ENCODE measurements around the gene INSL3.

The INSL3 gene

DNA sequence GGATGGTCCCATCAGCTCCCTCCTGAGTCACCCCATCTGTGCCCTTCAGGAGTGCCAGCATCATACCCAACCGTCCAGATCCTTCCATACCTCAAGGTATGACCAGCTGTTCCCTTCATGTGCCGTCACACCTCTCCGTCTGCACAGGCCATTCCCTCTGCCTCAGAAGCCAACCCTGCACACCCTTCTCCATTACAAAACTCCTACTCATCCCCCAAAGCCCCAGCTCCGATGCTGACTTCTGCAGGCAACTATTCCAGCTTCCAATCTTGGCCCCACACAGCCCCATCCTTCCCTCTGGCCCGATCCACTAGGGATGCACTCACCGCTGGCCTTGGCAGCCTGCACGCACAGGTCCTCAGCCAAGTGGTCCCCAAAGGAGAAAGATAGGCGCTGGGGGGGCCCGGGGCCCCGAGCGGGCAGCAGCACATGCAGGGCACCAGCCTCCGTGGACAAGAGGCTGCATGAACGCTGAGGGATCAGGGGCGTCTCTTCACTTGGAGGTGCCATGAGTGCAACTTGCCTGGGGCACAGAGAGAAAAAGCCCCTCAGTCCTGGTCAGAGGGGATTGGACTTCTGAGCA is 22.7 kb upstream of the INSL3 start:
- no peak for DNase-seq

DNA sequence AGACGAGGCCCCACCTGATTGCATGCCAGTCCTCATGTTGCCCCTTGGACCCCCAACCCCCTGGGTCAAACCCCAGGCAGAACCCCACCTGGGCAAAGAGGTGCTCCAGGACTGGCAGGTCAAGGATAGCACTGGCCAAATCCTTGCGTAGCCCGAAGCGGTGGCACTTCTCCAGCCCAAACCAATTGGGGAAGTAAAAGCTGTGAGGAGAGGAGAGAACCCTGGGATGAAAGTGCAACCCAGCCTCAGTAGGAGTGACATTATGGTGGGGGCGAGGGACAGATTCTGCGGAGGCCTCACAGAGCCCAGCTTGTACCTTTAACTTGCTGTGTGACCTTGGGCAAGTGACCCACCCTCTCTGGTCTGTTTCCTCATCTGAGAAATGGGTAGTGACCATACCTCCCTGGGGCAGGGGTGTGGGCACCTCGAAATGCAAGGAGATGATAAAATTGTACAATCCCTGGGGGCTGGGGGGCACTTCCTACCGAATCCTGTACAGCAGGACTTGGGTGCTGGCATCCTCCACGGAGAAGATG is 22.0 kb upstream of the INSL3 start:
- DNase-seq: peak; percentile 46

DNA sequence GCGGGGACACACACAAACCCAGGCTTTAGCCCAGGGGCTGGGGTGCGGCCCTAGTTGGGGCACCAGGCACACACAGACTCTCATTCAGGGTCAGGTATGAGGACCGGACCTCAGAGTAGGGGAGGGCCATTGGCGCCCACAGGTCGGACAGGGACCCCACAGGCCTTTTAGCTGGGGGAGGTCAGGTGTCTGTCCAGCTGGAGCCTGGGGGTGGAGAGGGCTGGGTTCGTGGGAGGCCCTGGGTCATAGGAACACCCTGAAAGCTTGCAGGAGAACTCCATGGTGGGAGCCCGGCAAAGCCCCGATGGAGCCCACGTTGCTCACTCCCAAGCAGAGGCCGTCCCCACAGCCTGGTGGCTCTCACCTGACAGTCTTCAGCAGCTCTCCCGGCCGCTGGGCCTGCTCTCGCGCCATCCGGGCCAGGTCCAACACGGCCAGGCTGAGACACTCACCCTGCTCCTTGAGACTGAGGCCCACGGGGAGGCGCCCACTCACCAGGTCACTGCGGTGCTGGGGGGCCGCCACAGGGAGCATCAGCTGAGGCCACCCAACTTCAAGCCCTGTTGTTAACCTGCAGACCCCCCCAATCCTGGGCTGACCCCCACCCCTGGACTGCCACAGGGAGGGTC is 21.5 kb upstream of the INSL3 start:
- DNase-seq: no peak

DNA sequence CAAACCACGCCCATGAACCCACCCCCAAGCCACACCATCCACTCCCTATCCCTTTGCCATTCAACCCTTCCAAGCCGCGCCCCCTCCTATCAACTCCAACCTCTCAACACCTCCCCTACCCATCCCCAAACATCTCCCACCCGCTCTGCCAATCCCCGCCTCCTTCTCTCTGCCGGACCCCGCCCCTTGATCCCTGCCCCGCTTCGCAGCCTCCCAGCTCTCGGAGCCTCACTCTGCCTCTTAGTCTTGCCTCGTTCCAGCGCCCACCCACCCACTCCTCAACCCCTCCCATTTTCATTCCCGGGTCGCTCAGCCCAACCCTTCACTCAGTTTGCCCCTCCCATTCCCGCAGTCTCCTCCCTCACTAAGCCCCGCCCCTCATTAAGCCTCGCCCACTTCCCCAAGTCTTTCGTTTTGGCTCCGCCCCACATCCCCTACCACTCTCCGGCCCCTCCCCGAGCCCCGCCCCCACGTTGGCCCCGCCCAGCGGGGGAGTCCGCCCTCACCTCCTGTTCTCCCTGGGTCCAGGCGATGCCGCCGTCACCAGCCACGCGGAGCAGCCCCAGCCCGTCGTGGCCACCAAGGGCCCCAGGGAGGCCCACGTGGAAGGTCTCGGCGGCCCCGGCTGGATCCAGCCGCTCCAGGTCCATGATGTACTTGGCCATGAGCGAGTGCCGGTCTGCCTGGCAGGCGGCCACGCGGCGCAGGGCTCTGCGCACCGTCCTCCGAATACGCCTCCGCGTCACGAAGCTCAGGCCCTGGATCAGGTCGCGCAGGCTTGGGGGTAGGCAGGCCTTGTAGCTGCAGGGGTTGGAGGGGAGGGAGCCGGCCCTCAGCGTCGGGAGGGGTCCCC is 20.7 kb upstream of the INSL3 start:
- DNase-seq: no peak

DNA sequence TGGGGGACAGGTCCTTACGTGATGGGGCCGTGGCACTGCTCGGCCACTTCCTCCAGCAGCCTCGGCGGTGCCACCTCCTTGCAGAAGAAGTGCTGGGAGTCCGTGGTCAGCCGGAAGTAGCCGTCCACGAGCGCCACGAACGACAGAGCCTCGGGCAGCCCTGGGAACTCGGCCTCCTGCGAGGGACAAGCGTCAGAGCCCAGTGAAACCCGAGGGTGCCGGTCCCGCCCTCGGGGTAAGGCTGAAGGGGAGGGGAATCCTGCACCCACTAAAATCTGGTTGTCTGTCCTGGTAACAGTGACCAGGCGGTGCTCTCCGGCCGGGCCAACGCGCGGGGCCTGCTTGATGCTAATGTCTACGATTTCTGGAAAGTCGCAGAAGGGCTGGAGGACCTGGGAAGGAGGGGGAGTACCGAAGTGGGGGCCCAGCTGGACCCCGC is 20.1 kb upstream of the INSL3 start:
- no peak for DNase-seq

DNA sequence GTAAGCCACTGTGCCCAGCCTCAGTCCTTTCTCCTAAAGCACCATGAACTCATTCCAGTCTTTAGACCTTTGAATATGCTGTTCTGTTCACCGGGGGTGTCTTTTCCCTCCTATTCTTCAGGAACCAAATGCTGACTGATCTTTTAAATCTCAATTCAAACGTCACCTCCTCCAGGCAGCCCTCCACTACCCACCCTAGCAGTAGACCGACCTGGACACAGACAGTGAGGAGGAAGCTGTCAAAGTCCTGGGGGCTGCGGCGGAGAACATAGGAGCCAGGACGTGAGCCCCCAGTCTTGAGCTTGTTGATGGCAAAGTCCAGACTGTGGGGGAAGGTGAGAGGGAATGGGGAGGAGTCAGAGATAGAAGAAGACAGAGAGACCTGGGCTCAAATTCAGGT is 18.7 kb upstream of the INSL3 start:
- DNase-seq: no peak

DNA sequence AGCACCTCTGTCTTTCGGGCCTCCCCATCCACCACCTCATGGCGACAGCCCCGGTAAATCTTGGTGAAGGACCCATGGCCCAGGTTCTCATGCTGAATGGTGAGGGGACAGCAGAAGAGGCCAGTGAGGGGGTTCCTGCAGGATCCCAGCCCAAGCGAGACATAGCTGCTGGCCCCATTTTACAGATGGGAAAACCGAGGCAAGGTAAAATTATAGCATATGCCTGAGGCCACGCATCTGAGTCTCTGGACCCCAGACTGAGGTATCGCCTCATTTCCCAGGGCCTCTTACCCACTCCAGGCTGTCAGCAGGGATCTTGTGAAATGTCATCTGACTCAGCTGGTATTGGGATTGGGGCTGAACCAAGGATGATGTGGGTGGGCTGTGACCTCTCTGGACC is 16.7 kb upstream of the INSL3 start:
- DNase-seq: peak; percentile 10

DNA sequence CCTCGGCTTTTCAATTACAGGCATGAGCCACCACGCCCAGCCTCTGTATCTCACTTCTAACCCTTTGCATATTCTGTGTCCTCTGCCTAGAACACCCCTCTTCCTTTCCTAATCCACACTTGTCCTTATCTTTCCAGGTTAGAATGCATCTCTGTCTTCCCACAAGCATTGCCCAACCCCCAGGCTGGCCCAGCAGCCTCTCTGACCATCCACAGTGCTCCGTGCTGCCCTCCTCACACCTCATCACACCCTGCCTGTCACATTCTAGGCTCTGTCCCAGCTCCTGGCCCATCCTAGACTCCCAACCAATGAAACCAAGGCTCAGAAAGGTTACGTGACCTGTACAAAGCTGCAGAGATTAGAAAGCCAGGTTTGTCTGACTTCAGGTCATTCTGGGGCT is 15.2 kb upstream of the INSL3 start:
- DNase-seq: no peak

DNA sequence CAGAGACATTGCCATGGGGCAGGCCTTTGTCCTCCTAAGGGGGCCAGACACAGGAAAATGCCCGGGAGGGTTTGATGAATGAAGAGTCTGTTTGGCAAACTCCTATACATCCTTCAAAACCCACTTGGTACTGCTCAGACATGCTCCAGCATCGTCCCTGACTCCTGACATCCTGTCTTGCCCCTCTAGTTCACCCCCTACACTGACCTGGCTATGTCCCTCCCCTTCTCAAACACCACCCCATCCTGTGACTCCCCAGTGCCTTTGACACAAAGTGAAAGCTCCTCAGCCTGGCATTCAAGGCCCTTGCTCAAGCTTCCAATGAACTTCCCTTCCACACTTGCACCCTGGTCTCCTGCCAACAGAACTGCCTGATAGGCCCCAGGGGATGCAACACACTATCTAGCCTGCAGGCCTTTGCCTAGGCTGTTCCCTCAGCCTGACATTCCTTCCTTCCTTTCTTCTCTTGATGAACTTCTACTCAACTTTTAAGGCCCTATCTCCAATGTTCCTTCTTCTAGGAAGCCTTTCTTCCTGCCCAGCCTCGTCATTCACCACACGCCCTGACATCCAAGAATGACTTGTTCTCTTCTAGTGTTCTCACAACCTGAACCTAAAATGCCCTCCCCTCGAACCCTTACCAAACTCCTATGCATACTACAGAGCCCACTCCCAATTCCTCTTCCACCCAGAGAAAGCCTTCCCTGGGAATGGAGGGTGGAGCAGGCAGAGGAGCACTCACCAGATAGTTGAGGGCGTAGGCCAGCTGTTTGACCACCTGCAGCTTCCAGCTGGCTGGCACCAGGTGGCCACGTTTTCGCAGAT is 14.1 kb upstream of the INSL3 start:
- no peak for DNase-seq

DNA sequence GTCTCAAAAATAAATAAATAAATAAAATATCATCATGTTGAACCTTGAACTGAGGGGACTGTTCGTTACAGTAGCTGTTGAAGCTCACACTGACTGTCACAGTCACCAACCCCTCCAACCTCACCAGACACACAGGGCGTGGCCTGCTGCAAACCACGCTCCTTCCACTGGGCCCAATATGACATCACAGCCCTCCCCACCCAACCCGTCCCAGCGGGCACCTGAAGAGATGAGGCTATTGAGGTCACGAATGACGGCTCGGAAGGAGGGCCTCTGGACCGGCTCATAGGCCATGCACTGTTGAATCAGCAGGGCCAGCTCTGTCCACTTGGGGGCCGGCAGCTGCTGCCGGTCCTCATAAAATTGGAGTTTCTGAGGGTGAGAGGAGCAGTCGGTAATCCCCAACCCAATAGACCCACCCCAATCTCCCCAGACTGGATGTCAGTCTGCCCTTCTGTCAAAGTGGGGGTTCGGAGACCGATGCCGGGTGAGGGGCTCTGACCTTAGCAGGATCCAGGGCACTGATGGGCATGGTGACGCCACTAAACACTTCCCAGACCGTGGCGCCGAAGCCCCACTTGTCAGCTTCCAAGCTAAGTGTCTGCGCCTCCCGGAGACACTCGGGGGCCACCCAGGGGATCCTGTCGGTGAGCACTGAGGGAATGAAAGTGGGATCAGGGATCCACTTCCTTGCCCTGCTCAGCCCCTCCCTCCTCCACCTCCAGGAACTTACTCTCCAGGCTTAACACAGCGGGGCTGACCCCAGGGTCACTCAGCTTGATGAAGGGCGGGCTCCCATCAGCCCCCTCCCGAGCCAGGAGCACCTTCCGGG is 13.2 kb upstream of the INSL3 start:
- DNase-seq: no peak

DNA sequence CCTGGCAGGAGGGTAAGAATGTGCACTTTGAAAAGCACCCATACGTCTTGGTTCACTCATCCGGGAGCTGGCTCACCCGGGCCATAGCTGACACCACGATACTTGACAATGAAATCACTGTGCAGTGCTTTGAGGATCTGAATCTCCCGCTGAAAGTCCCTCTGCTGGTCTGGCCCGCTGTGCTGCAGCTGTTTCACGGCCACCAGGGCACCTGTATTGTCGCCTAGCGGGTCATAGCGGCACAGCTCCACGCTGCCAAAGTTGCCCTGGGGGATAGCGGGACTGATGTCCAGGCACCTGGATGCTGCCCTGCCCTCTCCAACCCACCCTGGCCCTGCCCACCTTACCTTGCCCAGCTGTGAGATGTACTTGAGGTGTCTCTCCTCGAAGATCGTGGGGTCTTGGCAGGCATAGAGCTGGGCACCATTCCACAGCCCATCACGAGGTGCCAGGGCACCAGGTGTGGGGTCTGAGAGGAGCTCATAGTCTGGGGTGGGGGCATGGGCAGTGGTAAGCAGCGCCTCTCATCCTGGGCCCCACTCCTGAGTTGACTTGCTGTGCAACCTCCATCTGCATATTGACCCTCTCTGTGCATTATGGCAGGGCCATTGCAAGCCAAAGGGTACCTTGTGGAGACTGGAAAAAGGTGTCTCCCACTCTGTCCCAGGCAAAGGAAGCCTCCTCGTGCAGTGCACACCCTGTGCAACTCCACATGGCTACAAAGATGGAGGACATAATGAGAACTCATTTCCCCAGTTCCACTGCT is 11.3 kb upstream of the INSL3 start:
- no peak for DNase-seq

DNA sequence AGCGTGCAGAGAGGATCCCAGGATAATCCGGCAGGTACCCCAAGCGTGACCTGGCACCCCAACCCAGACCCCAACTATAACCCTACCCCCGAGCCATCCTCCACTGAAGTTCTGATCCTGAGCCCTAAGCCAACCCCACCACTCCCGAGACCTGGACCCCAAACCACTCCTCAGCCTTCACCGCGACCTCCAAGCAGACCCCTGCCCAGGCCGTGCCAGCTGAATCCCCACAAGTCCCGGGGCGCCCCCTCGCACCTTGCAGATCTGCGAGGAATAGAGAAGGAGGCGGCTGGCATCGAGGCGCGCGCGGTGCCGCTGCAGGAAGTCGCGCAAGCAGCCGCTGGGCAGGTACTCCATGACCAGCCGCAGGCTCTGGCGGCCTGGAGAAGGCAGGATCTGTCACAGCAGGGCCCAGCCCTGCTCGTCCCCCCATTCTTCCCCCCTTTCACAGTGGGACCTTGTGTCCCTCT is 10.1 kb upstream of the INSL3 start:
- DNase-seq: no peak

DNA sequence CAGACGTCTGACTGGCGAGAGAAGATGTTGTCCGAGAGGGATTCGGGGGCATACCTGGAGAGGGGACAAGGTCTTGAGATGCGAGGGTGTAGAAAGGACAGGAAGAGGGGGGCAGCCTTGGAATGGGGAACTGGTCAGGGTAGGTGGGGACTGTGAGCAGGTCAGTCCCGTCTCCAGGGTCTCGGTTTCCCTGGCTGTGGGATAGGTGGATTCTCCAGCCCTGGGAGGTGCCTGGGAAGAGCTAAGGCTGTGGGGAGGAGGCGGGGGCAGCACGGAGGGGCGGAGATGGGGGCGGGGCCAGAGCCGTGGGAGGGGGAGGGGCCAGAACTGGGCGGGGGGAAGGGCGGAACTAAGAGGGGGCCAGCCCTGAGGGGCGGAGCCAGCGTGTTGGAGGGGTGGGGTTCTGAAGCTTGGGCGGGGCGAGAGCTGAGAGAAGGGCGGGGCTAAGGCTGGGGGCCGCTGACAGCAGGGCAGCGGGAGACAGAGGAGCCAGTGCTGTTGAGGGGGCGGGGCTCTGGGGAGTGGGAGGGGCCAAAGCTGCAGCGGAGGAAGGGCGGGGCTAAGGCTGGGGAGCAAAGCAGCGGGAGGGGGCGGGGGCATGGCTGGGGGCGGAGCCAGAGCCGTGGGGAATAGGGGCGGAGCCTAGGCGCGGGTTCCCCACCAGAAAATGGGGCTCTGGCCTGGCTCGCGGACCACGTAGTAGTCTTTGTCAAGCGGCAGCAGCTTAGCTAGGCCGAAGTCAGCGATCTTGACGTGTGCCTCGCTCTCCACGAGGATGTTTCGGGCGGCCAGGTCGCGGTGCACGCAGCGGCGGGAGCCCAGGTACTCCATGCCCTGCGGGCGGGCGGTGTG is 9.5 kb upstream of the INSL3 start:
- DNase-seq: no peak

DNA sequence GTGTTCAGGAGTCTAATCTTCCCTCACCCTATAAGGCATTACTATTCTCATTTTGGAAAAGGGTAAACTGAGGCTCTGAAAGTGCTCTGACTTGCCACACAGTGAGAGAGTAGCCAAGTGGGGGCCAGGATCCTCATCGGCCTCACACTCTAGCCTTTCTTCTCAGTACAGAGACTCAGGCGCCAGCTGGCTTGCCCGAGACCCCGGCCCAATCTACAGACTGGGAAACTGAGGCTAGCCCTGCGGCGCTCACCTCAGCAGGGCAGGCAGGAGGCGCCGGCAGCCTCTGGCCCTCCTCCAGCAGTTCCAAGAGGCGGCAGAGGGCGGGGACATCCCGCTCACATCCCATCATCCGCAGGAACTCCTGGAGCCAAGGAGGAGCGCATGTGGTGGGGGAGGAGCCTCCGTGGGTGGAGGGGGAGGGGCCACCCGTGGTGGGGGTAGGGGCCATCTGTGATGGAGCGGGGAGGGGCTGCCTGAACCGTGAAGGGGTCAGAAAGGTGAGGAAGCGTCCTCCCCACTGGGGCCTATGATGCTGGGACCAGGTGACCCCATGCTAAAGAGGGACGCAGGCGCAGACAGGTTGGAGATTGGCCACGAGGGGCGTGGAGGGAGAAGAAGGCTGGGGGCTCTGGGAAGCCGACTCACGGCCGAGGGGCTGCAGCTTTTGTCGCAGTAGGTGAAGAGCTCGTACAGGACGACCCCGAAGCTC is 8.7 kb upstream of the INSL3 start:
- no peak for DNase-seq

DNA sequence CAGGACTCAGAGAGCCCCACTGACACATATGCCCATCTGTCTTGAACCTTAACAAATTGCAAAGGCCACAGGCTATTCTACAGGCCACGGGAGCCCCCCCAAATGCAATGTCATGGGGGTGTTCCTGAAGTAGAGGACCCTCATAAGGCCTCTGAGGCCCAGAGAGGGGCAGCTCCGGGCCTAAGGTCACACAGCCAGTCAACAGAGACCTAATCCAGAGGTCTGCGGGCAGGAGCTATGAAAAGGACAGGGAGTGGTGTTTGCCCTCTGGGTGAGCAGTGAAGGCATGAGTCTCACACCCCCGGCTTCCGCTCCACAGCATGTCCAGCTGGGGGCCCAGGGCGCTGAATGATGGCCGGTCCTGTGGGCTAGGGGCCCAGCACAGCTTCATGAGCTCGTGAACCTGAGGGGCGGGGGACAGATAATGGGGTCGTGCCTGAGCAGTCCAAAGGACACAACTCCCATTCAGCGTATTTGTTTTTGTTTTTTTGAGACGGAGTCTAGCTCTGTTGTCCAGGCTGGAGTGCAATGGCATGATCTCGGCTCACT is 5.3 kb upstream of the INSL3 start:
- DNase-seq: no peak

DNA sequence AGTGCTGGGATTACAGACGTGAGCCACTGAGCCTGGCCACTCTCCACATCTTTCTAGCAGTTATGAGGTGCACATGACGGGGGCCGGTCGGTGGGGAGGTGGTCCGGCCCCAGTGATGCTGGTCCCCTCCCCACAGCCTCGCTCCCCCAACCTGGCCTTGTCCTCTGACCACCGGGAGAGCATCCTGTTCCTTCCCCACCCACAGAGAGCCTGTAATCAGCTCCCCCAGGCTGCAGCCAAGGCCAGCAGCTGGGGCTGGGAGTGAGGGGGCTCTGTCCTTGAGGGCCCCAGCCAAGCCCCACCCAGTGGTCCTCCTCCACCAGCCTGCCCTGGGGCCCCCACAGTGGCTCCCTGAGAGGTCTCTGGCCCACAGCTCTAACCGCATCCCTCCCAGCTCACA is 3.0 kb upstream of the INSL3 start:
- DNase-seq: no peak

DNA sequence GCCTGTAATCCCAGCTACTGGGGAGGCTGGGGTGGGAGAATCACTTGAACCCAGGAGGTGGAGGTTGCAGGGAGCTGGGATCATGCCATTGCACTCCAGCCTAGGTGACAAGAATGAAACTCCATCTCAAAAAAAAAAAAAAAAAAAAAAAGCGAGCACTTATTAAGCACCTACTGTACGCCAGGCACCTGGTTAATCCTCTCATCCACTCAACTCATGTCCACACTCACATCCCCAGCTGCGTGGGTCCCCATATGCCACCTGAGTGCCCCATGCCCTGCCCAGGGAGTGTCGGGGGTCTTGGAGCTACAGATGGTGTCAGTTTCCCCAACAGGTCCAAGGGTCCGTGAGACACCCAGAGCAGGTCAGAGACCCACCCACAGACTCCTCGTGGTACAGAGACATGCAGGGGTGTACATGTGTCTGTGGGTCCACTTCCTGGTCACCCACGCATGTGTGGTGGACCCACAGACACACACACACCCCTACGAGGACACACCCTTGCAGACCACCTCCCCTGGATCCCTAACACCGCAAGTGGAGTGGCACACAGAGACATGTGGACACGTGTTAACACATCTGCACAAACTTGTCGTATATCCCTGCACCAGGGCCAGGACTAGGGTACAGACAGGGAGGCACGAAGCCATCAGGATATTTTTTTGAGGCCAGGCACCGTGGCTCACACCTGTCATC is 3.5 kb downstream of the INSL3 start:
- no peak for DNase-seq

DNA sequence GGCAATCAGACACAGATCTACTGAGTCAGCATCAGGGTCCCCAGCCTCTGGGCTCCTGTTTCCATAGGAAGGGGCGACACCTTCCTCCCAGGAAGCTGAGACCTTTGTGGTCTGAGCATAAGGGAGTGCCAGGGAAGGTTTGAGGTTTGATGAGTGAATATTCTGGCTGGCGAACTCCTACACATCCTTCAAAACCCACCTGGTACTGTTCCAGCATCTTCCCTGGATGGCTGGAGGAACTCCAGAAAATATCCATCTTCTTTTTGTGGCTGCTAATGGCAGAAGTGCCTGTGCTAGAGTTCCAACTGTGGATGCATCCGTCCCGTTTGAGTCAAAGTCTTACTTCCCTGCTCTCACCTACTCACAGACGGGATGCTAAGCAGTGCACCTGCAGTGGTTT is 9.2 kb downstream of the INSL3 start:
- DNase-seq: no peak

DNA sequence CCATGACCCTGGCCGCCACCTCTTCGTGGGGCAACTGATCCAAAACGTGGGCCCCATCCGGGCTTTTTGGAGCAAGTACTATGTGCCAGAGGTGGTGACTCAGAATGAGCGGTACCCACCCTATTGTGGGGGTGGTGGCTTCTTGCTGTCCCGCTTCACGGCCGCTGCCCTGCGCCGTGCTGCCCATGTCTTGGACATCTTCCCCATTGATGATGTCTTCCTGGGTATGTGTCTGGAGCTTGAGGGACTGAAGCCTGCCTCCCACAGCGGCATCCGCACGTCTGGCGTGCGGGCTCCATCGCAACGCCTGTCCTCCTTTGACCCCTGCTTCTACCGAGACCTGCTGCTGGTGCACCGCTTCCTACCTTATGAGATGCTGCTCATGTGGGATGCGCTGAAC is 9.6 kb downstream of the INSL3 start:
- DNase-seq: no peak

All from inflammatory macrophage treated with lipopolysaccharide for 4 hours (primary cell).